Islet precursor cell (in vitro differentiated cells): ENCODE measurements around the gene ZNF41.
"Not testable (repeated sequence)": the region's sequence is repeated elsewhere in the genome, so short reads cannot be mapped to it uniquely, and the experiment has no call there.

ENCODE experiments used
- DNase-seq: peaks from one replicate; pipeline ENCODE4 v3.0.0-alpha.2; 2018

Gene ZNF41

DNA sequence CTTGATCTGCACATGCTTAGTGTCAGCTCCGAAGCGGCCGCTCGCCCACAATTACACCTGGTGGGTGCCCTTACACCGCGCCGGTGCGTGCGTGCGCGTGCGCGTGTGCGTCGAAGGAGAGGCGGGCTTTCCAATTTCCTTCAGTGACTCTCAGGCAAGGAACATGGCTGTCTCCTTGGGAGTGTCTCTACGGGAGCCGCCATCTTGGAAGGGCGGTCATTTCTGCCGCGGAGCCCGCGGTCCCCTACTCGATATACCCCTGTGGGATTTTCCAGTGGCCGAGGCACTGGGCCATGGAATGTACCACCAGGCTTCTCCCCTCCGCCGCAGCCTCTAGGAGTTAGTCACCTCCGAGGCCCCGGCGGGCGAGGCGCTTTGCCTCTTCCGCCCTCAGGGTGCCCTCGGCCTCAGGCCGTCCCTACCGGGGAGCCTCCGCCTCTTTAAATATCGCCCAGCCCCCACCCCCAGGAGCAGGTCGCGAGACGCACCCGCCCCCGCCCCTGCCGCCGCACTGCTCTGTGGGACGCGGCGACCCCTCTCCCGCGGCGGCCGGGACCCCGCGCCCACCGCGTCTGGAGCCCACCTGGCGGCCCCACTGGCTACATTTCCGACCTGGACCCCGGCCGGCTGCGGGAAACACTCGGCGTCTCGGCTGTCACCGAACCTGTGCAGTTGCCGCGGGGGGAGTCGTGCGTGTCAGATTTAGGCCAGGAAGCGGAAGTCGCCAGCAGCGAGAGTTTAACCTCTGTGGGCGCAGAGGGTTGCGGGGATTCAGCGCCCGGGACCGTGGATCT lies at the start of gene ZNF41:
Gene ZNF41 (minus strand): TSS at position 711 of the 794 bp plus-strand sequence. CDS start 15,741 bp downstream, outside the sequence.
- DNase-seq, result peak; percentile 90

DNA sequence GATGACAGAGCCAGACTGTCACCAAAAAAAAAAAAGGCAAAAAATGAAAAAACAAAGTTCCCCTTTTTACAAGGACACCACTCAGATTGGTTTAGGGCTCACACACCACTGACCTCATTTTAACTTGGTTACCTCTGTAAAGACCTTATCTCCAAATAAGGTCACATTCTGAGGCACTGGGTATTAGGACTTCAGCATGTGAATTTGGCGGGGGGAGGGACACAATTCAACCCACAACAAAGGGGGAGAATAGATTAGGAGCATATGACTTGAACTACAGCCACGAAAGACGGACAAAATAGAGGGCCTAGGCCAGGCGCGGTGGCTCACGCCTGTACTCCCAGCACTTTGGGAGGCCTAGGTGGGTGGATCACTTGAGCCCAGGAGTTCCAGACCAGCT lies 47.0 kb upstream of the ZNF41 start:
- DNase-seq, result no peak

DNA sequence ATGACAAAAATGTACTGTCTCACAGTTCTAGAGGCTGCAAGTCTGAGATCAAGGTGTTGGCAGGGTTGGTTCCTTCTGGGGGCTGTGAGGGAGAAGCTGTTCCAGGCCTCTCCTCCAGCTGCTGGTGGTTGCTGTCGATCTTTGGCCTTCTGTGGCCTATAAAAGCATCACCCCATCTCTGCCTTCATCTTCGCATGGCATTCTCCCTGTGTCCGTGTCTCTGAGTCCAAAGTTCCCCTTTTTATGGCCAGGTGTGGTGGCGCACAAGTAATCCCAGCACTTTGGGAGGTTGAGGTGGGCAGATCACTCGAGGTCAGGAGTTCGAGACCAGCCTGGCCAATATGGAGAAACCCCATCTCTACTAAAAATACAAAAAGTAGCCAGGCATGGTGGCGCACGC lies 46.5 kb upstream of the ZNF41 start:
- DNase-seq, result no peak

DNA sequence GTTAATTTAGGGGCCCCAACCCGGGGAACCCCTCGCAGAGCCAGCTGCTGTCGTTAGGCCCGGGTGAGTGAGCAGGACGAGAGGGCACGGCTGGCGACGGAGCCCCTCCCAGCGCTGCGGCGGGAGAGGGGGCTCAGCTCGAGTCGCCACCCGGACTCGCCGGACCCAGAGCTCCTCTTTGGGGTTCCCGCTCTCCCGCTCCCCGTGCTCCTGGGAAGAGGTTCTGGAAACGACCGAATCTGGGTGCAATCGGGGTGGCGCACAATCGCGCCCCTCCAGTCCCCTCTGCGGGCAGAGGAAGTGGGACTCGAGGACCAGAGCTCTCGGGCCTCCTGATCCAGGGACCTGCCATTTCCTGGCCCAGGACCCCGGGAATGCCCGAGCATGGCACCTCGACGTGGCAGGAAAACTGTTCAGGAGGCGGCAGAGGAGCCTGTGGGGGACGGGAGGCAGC lies 40.7 kb upstream of the ZNF41 start:
- DNase-seq, result no peak

DNA sequence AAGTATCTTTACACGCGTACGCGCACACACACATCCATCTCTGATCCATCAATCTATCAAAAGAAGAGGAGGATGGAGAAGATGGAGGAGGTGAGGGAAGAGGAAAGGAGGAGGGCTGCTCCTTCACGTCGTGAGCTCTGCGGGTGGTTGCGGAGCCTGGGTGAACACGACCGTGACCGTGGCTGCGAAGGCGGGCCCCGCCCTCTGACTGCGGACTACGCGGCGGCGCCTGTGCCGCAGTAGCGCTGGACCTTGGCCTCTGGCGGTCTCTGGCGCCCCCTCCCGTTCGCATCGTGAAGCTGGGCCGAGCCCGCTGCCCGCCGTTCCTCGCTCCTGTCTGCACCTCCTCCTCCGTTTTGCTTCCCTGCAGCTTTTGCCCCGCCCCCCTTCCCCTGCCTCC lies 40.3 kb upstream of the ZNF41 start:
- DNase-seq, result peak; percentile 87

DNA sequence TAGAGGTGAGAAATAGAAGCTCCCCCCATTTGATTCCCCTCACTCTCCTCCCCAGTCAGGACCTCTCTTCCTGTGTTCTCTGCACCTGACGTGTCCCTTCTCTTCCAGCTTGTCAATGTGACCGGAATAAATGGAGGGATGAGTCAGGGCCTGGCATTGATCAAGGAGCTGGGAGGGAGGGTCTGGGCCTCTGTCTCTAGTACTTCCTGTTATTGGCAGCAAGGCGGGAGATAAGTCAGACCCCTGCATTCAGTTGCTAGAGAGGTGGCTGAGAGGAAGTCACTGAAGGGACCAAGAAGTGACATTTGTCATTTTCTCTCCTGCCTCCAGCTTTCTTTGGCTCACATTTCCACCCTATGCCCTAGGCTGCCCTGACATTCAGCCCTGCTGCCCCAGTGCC lies 35.1 kb upstream of the ZNF41 start:
- DNase-seq, result peak; percentile 83

DNA sequence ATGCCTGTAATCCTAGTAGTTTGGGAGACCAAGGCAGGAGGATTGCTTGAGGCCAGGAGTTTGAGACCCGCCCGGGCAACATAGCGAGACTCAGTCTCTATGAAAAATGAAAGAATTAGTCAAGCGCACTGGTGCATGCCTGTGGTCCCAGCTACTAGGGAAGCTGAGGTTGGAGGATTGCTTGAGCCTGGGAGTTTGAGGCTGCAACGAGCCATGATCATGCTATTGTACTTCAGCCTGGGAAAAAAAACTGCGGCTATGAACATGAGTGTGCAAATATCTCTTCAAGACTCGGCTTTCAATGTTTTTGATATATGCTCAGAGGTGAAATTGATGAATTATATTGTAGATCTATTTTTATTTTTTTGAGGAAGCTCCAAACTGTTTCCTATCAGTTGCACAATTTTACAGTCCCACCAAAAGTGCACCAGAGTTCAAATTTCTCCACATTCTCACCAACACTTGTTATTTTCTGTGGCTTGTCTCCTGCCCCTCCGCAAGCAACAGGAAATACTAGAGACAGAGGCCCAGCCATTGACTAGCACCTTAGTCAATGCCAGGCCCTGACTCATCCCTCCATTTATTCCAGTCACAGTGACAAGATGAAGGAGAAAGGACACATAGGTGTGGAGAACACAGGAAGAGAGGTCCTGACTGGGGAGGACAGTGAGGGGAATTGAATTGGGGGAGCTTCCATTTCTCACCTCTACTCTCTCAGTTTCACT lies 33.1 kb upstream of the ZNF41 start:
- peak; percentile 73 for DNase-seq

DNA sequence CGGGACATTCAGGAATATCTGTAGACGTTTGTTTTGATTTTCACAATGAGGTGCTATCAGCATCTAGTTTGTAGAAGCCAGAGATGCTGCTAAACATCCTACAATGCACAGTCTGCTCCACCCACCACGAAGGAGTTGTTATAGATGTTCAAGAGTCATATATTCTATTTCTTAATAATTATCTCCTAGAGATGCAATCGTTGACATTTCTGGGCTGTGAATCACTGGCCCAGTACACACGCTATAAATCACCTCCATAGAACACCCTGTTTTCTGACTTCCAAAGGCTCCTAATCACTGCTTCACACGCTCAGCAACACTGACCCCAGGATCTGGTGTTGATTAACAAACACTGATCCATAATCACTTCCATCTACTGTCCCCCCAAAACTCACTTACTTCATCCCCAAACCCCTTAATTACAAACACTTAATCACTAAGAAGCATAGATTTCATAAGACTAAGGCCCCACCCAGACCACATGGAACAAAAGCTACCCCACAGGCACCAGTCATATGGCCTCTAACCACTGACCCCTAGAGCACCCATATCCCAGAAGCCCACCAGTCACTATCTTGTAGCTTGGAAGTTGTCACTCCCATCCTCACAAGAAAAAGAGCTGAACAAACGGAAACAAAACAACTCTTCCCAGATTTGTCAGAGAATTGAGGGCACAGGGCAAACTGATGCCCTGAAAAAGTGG lies 31.7 kb upstream of the ZNF41 start:
- no peak for DNase-seq

DNA sequence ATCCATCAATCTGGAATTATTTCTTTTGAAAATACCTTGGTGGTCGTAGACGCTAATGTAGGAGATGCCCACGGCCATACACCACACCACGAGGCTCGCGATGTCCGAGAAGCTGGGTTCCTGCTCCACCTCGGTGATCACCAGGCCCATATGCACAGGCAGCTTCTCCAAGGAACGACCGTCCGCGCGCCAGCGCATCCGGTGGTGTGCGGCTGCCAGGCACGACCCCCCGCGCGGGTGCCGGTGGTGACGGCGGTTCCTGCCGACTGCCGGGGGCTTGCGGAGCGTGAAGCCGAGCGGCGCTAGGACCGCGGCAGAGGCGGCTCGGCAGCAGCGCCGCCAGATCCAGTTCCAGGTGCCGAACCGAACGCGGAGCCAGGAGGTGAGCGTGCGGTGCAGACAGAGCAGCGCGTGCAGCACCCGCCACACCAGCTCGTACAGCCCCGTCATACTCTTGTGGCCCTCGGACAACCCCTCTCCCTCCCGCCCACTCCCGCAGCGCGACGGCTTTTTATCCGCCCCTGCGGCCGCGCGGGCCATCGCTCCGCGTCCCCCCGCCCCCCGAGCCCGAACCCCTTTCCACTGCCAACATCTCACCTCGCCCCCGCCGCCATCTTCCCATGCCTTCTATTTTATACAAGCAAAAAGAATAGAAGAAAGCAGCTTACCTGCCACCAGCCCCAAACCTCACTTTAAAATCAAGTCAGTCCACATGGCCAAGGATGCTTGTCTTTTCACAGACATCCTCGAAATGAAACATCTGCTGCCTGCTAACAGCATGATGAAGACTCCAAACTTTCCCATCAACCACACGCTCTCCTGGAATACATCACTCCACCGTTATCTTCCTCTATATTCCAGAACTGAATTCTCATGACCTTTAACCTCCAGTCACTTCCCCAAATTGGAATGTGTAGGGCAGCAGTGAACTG lies 30.3 kb upstream of the ZNF41 start:
- not testable (repeated sequence) for DNase-seq

DNA sequence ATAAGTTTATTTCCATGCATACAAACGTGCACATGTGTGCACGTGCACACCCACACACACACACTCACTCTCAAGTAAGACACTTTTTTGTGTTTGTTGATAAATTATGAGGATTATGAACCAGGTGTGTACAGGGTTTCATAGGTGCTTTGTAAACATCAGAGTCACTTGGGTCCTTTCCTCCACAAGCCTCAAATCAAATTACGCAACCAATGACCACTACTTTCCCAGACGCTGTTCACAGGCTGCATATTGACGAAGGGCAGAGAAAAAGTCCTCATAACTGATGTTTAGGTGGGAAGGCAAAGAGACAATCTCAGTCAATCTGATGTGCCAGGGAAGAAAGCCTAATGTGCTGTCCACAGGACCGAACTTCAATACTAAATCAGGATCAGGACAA lies 29.4 kb upstream of the ZNF41 start:
- not testable (repeated sequence) for DNase-seq

DNA sequence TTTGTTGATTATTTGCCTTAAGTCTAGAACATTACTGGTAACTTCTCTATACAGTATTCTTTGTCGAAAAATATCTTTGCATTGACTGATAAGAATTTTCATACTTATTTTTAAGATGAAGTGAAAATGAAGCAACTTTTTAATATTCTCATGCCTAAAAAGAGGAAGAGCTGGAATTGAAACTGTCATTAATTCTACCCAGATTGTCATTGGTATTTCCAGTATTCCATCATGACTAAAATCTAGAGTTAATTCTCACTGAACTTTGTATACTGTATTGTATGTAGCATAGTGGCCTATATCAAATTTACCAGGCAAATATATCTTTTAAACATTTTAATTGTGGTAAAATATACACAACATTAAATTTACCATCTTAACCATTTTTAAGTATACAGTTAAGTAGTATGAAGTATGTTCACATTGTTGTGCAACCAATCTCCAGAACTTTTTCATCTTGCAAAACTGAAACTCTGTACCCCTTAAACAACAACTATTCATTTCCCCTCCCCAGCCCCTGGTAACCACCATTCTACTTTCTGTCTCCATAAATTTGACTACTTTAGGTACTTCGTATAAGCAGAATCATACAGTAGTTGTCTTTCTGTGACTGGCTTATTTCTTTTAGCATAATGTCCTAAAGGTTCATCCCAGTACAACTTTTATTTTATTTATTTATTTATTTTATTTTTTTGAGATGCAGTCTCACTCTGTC lies 24.3 kb upstream of the ZNF41 start:
- no peak for DNase-seq

DNA sequence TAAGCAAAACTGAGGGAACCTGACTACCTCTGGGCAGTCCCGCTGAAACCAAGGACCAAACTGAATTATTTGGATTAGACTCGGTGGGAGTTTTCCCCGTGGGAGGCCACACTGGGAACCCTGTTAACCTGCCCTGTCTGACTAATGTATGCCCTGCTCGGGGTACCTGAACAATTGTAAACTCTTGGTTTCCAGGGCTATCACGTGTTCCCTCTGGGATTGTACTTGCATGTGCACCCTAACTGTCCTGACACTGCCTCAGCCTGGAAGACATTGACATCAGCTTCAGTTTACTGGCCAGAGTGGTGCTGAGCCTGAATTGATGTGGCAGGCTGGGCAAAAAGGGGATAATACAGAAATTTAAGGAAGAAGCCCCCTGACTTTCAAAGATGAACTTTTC lies 20.1 kb upstream of the ZNF41 start:
- DNase-seq, result no peak

DNA sequence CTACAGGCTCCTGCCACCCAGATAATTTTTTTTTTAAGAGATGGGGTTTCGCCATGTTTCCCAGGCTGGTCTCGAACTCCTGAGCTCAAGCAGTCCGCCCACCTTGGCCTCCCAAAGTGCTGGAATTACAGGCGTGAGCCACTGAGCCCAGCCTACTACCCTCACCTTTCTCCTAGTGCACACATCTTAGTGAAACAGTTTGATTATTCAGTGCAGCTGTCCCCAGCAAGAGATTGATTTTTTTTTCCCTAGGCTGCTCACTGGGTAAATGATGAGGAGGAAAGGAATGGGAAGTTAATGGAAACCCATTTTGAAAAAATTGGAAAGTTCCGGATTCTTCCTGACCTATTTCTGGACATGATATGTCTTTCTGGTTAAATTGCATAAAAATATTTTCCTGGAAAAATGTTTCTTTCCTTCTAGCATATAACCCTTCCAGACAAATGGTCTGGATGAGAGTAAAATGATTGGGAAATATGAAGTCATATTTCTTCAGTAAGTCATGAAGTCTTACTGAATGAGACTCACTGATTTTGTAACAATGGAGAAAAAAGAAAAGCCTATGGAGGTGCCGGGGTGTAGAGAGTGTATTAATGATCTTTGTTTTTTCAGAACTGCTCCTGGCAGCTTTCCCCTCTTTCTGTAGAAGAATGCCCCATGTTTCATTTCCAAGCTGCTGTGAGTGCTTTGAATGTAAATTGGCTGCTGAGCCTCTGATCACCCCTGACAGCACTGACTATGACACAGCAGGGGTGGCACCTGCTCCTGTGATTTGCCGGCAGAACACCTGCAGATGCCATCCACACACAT lies 19.5 kb upstream of the ZNF41 start:
- DNase-seq, result no peak

DNA sequence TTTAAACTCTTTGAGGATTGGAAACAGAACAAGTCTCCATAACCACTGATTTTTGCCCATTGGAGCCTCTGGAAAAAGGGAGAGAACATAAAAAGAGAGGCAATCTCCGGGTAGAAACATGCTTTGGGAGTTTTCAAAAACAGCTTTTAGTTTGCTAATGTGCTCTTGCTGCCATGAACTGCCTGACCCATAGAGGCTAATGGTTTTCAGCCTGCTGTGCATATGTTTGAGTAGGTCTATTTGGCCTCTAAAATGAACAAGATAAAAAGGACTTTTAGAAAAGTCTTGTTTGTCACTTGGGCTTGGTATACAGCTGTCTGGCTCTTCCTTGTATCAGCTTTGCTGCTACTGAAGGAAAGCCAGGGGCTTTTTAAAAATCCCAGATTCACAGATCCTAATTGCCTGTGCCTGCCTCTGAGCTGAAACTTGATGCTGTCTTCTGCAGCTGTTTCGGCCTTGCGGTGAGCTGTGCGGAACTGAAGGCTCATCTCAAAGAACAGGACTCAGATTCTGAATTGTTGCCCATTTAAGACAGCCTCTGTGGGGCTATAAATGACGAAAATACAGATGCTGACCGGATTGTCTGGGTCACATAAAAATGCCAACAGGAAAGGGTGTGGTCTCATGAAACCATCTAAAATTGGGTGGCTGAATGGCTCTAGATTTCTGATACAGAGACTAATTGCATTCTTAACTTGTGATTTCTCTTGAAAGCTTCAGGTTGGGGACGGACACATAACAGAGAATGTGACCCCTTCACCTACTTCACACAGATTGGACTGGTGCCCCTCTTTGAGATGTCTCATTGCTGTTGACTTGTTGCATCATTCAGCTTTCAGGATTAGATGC lies 18.4 kb upstream of the ZNF41 start:
- DNase-seq, result peak; percentile 64

DNA sequence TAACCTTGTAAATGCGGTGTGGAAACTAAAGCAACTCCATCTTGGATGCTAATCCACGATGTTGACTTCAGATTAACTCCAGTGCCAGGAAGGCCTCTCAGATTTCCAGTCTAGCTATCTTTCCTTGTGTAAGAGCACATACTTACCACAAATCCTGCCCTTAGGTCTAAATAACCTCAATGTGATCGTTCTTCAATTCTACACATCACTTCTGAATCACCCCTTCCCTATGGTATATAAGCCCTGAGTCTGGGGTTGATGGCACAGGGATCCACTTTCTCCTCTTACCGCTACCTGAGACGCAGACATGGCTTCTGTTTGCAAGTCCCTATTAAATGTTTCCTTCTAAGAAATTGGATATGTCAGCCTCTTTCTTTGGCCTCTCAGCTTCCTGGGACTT lies 17.5 kb upstream of the ZNF41 start:
- no peak for DNase-seq

DNA sequence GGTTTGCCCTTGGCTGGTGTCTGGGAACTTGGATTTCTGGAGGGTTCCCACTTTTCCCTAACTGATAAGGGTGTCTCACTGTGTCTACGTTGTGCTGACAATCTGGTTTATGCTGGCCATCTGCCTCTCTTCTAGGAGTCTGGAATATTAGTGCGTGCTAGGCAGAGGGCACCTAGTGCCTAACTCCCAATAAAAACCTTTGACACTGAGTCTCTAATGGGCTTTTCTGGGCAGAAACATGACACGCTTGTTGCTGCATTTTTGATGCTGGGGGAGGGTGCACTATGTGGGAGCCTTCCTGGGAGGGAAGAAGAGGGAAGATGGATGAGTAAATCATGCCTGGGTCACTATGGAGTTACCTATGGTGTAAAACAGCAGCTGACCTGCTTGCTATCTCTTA lies 16.3 kb upstream of the ZNF41 start:
- no peak for DNase-seq

DNA sequence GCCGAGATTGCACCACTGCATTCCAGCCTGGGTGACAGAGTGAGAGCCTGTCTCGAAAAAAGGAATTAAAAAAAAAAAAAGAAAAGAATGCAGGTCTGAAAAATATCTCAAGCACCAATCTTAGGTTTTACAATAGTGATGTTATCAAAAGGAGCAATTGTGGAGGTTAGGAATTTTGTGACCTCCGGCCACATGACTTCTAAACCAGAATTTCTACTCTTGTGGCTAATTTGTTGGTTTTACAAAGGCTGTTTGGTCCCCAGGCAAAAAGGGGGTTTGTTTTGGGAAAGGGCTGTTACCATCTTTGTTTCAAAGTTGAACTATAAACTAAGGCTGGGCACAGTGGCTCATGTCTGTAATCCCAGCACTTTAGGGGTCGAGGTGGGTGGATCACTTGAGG lies 15.4 kb upstream of the ZNF41 start:
- DNase-seq, result no peak

DNA sequence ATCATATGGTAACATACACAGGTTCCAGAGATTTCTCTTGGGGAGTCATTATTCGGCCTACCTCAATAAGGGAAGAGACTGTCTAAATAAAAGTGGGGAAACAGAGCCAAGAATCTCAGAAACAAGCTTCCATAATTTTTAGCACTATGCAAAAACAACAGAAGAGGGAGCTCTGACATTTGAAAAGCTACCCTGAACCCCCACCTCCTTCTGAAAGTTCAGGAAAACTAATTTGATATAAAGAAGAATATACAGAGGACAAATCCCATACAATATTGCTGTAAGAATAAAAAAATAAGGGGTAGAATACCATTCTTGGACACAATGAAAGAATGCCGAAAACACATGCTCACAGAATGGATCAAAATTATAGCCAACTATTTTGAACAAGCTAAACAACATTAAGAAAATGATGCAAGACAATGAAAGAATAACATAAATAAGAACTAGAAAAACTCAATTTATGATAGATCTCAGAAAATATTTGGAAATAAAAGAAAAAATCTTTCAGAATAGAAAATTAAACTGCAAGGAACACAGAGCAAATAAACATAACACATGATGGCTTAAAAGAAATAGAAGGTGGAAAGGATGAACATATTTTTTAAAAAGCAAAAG lies 14.4 kb upstream of the ZNF41 start:
- DNase-seq, result no peak

DNA sequence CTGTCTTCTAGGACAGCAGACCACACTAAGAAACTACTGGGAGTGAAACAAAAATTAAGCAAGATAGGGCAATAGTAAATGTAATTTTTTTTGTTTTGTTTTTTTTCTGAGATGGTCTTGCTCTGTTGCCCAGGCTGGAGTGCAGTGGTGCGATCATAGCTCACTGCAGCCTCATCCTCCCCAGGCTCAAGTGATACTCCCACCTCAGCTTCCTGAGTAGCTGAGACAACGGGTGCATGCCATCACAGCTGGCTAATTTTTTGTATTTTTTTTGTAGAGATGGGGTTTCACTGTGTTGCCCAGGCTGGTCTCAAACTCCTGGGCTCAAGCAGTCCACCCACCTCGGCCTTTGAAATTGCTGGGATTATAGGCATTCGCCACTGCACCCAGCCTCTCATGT lies 9.1 kb upstream of the ZNF41 start:
- DNase-seq, result not testable (repeated sequence)
